ENCODE data around the gene AKR1B15. TPM values are rescaled to one million over a fixed set of nuclear protein-coding genes. Genes with fewer than 3 reads are reported as not detected.

The AKR1B15 gene
- total and polyA plus RNA-seq, 12 donors: 0.03 to 0.55 (median 0.24) TPM; not detected in 6

DNA sequence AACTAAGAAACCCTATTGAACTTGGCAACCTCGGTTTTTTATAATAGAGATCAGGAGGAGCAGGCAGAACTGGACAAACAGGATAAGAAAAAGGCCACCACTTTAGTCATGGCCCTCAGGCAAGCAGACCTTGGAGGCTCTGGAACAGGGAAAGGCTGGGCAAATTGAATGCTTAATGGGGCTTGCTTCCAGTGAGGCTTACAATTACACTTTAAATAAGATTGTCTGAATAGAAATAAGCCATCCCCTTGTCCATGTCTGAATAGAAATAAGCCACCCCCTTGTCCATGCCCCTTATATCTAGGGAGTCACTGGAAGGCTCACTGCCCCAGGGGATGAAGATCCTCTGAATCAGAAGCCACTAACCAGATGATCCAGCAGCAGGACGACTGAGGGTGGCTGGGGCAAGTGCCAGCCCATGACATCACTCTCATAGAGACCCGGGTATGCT is 40.6 kb downstream of the AKR1B15 start:
- peaks cover 14 to 18% of the 10 kb centered on the region in 2 donors for H3K4me1 ChIP-seq (replicated peaks in 1 of 2)
- 29 to 65% (median 49%) methylated on average over 2 to 3 of the region's 3 CpGs for WGBS, 4 donors
- no peaks in the 10 kb centered on the region for H3K9me3 ChIP-seq (replicated peaks in 1 of 3)
- H3K4me3 ChIP-seq: no peak overlapping the region
- TF ChIP-seq, protein P1, sequence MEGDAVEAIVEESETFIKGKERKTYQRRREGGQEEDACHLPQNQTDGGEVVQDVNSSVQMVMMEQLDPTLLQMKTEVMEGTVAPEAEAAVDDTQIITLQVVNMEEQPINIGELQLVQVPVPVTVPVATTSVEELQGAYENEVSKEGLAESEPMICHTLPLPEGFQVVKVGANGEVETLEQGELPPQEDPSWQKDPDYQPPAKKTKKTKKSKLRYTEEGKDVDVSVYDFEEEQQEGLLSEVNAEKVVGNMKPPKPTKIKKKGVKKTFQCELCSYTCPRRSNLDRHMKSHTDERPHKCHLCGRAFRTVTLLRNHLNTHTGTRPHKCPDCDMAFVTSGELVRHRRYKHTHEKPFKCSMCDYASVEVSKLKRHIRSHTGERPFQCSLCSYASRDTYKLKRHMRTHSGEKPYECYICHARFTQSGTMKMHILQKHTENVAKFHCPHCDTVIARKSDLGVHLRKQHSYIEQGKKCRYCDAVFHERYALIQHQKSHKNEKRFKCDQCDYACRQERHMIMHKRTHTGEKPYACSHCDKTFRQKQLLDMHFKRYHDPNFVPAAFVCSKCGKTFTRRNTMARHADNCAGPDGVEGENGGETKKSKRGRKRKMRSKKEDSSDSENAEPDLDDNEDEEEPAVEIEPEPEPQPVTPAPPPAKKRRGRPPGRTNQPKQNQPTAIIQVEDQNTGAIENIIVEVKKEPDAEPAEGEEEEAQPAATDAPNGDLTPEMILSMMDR (IDR thresholded peaks at IDR 0.05): no peak
- TF ChIP-seq POLR2A (IDR thresholded peaks at IDR 0.05): no peak
- no peaks in the 10 kb centered on the region for H3K36me3 ChIP-seq (replicated peaks in 1 of 2)
- H3K27ac ChIP-seq: peak overlapping the region in 3 of 5 donors; percentile 47 to 58 (median 57)
- intact Hi-C loops (cut with DNase I): no loop called here
- H3K27me3 ChIP-seq: no peaks in the 10 kb centered on the region
- DNase-seq: peak in 6 of 7 donors; percentile 29 to 62 (median 49)

DNA sequence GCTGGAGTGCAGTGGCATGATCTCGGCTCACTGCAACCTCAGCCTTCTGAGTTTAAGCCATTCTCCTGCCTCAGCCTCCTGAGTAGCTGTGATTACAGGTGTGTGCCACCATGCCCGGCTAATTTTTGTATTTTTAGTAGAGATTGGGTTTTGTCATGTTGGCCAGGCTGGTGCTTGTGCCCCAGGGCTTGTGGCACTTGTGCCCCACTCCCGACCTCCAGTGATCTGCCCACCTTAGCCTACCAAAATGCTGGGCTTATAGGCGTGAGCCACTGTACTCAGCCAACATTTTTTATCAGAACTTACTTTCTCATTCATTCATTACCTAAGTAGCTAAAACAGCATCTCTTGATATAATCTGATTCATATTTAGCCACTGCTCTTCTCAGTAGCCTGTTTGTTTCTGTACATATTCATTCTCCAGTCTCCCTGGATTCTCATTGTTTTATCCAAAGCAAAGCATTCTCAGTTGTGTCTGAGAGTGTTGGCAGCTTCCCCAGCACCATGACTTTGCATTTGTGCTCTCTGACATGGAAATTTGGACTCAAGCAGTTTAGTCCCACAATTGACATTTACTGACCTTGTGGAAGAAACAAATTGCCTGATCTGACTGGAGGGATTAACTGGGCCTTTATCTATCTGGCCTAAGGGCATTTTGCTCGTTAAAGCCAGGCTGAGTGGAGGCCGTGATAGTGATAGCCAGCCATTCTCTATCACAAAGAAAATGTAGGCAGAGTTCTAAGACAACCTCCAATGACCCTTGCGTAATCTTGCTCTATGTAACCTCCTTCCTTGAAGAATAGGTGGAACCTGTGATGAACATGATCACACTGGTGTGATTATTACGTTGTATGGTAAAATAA is 44.9 kb downstream of the AKR1B15 start:
- H3K27ac ChIP-seq: peak overlapping the region; percentile 80 to 94 (median 87)
- intact Hi-C loops (cut with DNase I): no loop called here
- DNase-seq: peak; percentile 86 to 97 (median 90)
- TF ChIP-seq, protein P1 (IDR thresholded peaks at IDR 0.05): no peak
- peak in 1 of 2 donors; percentile 53 for TF ChIP-seq POLR2A (IDR thresholded peaks at IDR 0.05)
- peaks cover 18 to 22% of the 10 kb centered on the region in 2 donors for H3K4me1 ChIP-seq (replicated peaks in 1 of 2)
- no peaks in the 10 kb centered on the region for H3K27me3 ChIP-seq
- no peaks in the 10 kb centered on the region for H3K36me3 ChIP-seq (replicated peaks in 1 of 2)
- 49 to 60% (median 52%) methylated on average over 8 of the region's 8 CpGs for WGBS, 4 donors
- no peak overlapping the region for H3K4me3 ChIP-seq
- no peaks in the 10 kb centered on the region for H3K9me3 ChIP-seq (replicated peaks in 1 of 3)

DNA sequence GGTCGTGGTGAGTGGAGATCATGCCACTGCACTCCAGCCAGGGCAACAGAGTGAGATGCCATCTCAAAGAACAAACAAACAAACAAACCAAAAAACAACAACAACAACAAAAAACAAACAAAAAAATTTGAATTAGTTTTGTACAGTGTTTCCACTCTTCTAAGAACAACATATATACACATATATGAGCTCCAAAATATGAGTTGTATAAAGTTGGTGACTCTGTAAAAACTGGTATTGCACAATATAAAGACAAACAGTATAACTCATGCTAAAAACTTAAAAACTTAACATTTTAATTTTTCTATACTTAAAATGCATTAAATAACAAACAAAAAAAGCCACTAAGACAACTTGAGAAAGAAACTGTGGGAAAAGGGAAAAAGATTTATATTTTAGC is 46.0 kb downstream of the AKR1B15 start:
- Histone ChIP-seq H3K36me3 (replicated peaks in 1 of 2) (no peaks in the 10 kb centered on the region), H3K9me3 (replicated peaks in 1 of 3) (no peaks in the 10 kb centered on the region), H3K27me3 (no peaks in the 10 kb centered on the region), H3K4me3 (no peak overlapping the region), H3K4me1 (replicated peaks in 1 of 2) (peaks cover 18 to 22% of the 10 kb centered on the region in 2 donors), H3K27ac (peak overlapping the region in 3 of 5 donors; percentile 83 to 94 (median 88))
- WGBS, 4 donors: 24 to 91% (median 65%) methylated on average over 1 of the region's 1 CpG
- DNase-seq: no peak
- TF ChIP-seq, protein P1 (IDR thresholded peaks at IDR 0.05): no peak
- TF ChIP-seq POLR2A (IDR thresholded peaks at IDR 0.05): no peak
- intact Hi-C loops (cut with DNase I): no loop called here

DNA sequence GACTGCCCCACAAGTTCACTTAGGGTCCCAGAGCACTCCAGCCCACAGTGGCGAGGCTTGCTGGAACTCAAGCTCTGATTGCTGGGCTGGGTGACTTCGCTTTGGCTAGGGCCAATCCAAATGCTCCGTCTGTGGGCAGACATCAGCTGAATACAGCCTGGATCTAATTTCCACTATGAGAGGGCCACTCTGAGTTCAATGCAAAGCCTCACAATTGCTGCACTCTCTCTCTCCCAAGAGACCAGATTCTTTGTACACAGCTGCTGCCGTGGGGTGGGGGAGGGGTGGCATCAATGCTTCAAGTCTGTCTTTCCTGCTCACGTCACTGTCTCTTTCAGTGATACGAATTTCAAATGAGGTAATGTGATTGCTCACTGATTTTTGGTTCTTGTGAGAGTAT is 50.5 kb downstream of the AKR1B15 start:
- Histone ChIP-seq H3K27me3 (no peaks in the 10 kb centered on the region), H3K4me3 (no peak overlapping the region), H3K4me1 (replicated peaks in 1 of 2) (peaks cover 4 to 13% of the 10 kb centered on the region in 2 donors), H3K9me3 (replicated peaks in 1 of 3) (no peaks in the 10 kb centered on the region), H3K36me3 (replicated peaks in 1 of 2) (no peaks in the 10 kb centered on the region), H3K27ac (no peak overlapping the region)
- intact Hi-C loops (cut with DNase I): no loop called here
- 71 to 84% (median 75%) methylated on average over 4 to 6 of the region's 6 CpGs for WGBS, 4 donors
- DNase-seq: no peak
- TF ChIP-seq, protein P1 (IDR thresholded peaks at IDR 0.05): no peak

All from adrenal gland (tissue), 12 donors.